ENCODE measurements around the gene SPATA2.

- TF ChIP-seq POLR2A (IDR thresholded peaks at IDR 0.05; ENCODE audit: control extremely low read depth in 1 of 2, low read depth in 2 of 2, low read length in 2 of 2), result no peak
- no peak for TF ChIP-seq CTCF (IDR thresholded peaks at IDR 0.05; ENCODE audit: control extremely low read depth in 1 of 3, insufficient read depth in 1 of 3, low read depth in 1 of 3, low read length in 3 of 3)
- TF ChIP-seq FOSL1 (IDR thresholded peaks at IDR 0.05; ENCODE audit: insufficient read depth, low read depth, low read length), result no peak
- no peak for TF ChIP-seq EZH2 (IDR thresholded peaks at IDR 0.05; ENCODE audit: low read depth, low read length, severe bottlenecking)
- TF ChIP-seq RFX5 (IDR thresholded peaks at IDR 0.05; ENCODE audit: borderline replicate concordance, low read depth, low read length), result no peak
- TF ChIP-seq BRCA1 (IDR thresholded peaks at IDR 0.05; ENCODE audit: low read depth, low read length), result no peak
These were observed 37.9 kb downstream of the SPATA2 start for GRCh38 chr20:49877386-49877921.

Measured in H1 (cell line).